ENCODE measurements around the gene TMEM100.

GRCh38 chr17:55683550-55684315 lies 38.9 kb downstream of the TMEM100 start:
- TF ChIP-seq, protein P1, sequence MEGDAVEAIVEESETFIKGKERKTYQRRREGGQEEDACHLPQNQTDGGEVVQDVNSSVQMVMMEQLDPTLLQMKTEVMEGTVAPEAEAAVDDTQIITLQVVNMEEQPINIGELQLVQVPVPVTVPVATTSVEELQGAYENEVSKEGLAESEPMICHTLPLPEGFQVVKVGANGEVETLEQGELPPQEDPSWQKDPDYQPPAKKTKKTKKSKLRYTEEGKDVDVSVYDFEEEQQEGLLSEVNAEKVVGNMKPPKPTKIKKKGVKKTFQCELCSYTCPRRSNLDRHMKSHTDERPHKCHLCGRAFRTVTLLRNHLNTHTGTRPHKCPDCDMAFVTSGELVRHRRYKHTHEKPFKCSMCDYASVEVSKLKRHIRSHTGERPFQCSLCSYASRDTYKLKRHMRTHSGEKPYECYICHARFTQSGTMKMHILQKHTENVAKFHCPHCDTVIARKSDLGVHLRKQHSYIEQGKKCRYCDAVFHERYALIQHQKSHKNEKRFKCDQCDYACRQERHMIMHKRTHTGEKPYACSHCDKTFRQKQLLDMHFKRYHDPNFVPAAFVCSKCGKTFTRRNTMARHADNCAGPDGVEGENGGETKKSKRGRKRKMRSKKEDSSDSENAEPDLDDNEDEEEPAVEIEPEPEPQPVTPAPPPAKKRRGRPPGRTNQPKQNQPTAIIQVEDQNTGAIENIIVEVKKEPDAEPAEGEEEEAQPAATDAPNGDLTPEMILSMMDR (IDR thresholded peaks at IDR 0.05 in 4 of 5, conservative IDR thresholded peaks at IDR 0.05 in 1 of 5) = no peak
- no peak for TF ChIP-seq POLR2A (IDR thresholded peaks at IDR 0.05)
